ENCODE results near the gene PRAMEF12.

GRCh38 chr1:12810691-12811408, 37.3 kb downstream of the PRAMEF12 start:
- no peak for TF ChIP-seq ZBTB7A (tag by site-specific recombination; IDR thresholded peaks at IDR 0.05; ENCODE audit: low read depth)
- no peak for TF ChIP-seq ZFP37 (tag by site-specific recombination; IDR thresholded peaks at IDR 0.05)

Data from HEK293 (cell line).